CD14-positive monocyte (primary cell): ENCODE results near the gene IVD. TPM values are rescaled to one million over a fixed set of nuclear protein-coding genes. Genes with fewer than 3 reads are reported as not detected.
A peak's percentile ranks its signal among the peaks of the same experiment; 100 is the strongest.

ENCODE experiments used
- DNase-seq, 3 donors: peaks; one replicate each; pipeline ENCODE4 v3.0.0-alpha.2; 2011 to 2022
- H2AFZ ChIP-seq: 2 replicates; pipeline ENCODE4 v1.6.0; 2012; ENCODE audit warnings: mild to moderate bottlenecking, low read depth, low read length, inconsistent platforms; ENCODE audit not compliant: insufficient read depth, poor library complexity, severe bottlenecking
- H3K27ac ChIP-seq, 2 donors: 1 replicate in 1 of 2; 2 replicates in 1 of 2; pipeline ENCODE4 v1.5.1; 2012 to 2013; ENCODE audit warnings: low read length in 2 of 2, control low read depth in 1 of 2, inconsistent platforms in 1 of 2, low read depth in 1 of 2, mild to moderate bottlenecking in 1 of 2
- H3K27me3 ChIP-seq, 2 donors: one replicate each; pipeline versions ENCODE4 v1.6.0 to v1.6.1; 2011 to 2013; ENCODE audit warnings: low read length in 2 of 2; ENCODE audit not compliant: control insufficient read depth in 2 of 2, insufficient read depth in 2 of 2
- H3K36me3 ChIP-seq, 2 donors: replicated peaks in 1 of 2; 1 replicate in 1 of 2; 2 replicates in 1 of 2; pipeline versions ENCODE4 v1.5.1 to v1.6.1; 2012 to 2013; ENCODE audit warnings: low read length in 2 of 2, control low read depth in 1 of 2, inconsistent platforms in 1 of 2, mild to moderate bottlenecking in 1 of 2; ENCODE audit not compliant: insufficient read depth in 2 of 2, control insufficient read depth in 1 of 2
- H3K4me1 ChIP-seq, 2 donors: 1 replicate in 1 of 2; 2 replicates in 1 of 2; pipeline versions ENCODE4 v1.5.1 to v1.6.1; 2012 to 2013; ENCODE audit warnings: low read length in 2 of 2, control low read depth in 1 of 2, inconsistent platforms in 1 of 2, mild to moderate bottlenecking in 1 of 2, moderate library complexity in 1 of 2; ENCODE audit not compliant: insufficient read depth in 2 of 2, control insufficient read depth in 1 of 2
- H3K4me2 ChIP-seq: replicated peaks from 2 replicates; pipeline ENCODE3; 2012; ENCODE audit warnings: low read length, moderate library complexity, mild to moderate bottlenecking; ENCODE audit not compliant: poor library complexity, severe bottlenecking; ENCODE audit errors: extremely low read depth
- H3K4me3 ChIP-seq, 3 experiments: fragments of 200-600 bp in 1 of 3; sonication (generic) in 1 of 3; replicated peaks in 1 of 3; 1 replicate in 2 of 3; 2 replicates in 1 of 3; pipeline ENCODE4 v1.5.1; 2011 to 2013; ENCODE audit warnings: low read length in 3 of 3, mild to moderate bottlenecking in 3 of 3, control low read depth in 2 of 3, low read depth in 2 of 3, inconsistent platforms in 1 of 3, moderate library complexity in 1 of 3
- H3K79me2 ChIP-seq: 2 replicates; pipeline ENCODE4 v1.6.0; 2012; ENCODE audit warnings: mild to moderate bottlenecking, control low read depth, inconsistent platforms, low read length, moderate library complexity; ENCODE audit not compliant: insufficient read depth
- H3K9ac ChIP-seq: 2 replicates; pipeline ENCODE4 v1.6.0; 2017; ENCODE audit warnings: low read length, mild to moderate bottlenecking; ENCODE audit not compliant: insufficient read depth, poor library complexity, severe bottlenecking
- H3K9me3 ChIP-seq, 2 donors: replicated peaks in 1 of 2; 1 replicate in 1 of 2; 2 replicates in 1 of 2; pipeline versions ENCODE4 v1.5.1 to v1.6.1; 2012 to 2013; ENCODE audit warnings: low read length in 2 of 2, control low read depth in 1 of 2; ENCODE audit not compliant: control insufficient read depth in 1 of 2, insufficient read depth in 1 of 2
- H4K20me1 ChIP-seq: 2 replicates; pipeline ENCODE4 v1.6.0; 2012; ENCODE audit warnings: mild to moderate bottlenecking, low read length, control low read depth, moderate library complexity; ENCODE audit not compliant: insufficient read depth
- H3K27ac Mint-ChIP-seq, 7 donors: one replicate each; pipeline ENCODE4 v1.8.0; 2020; ENCODE audit warnings: mild to moderate bottlenecking in 7 of 7, mixed read lengths in 7 of 7, moderate library complexity in 6 of 7, inconsistent platforms in 2 of 7
- H3K27me3 Mint-ChIP-seq, 3 donors: one replicate each; pipeline ENCODE4 v1.8.0; 2021 to 2022; ENCODE audit warnings: low read depth in 3 of 3, mild to moderate bottlenecking in 3 of 3, mixed read lengths in 3 of 3, moderate library complexity in 3 of 3, inconsistent platforms in 1 of 3
- H3K36me3 Mint-ChIP-seq, 2 donors: one replicate each; pipeline ENCODE4 v1.8.0; 2020; ENCODE audit warnings: mixed read lengths in 2 of 2, inconsistent platforms in 1 of 2, mild to moderate bottlenecking in 1 of 2
- H3K4me1 Mint-ChIP-seq: one replicate; pipeline ENCODE4 v1.8.0; 2020; ENCODE audit warnings: mild to moderate bottlenecking, mixed read lengths
- H3K4me3 Mint-ChIP-seq, 2 donors: one replicate each; pipeline ENCODE4 v1.8.0; 2020; ENCODE audit warnings: mild to moderate bottlenecking in 2 of 2, mixed read lengths in 2 of 2, moderate library complexity in 1 of 2
- H3K9me3 Mint-ChIP-seq, 7 donors: one replicate each; pipeline ENCODE4 v1.8.0; 2020 to 2022; ENCODE audit warnings: mixed read lengths in 7 of 7, mild to moderate bottlenecking in 6 of 7, moderate library complexity in 6 of 7, inconsistent platforms in 2 of 7
- WGBS: methylation state at CpG from one replicate; pipeline ENCODE4 v1.1.5; 2013; ENCODE audit warnings: missing lambda C conversion rate; ENCODE audit not compliant: insufficient coverage; 5-methylcytosine and 5-hydroxymethylcytosine counted together
- intact Hi-C, 2 donors: fragments of 100-400 bp; cut with micrococcal nuclease; formaldehyde crosslinking; loops; one replicate each; pipeline versions ENCODE4 v1.15.0 to v1.15.1; 2023
- polyA plus RNA-seq, 3 donors: library from polyadenylated mRNA; depleted of rRNA in 1 of 3; unstranded in 2 of 3; stranded (reverse) in 1 of 3; fragments of 300-500 nt in 2 of 3; fragments of >200 nt in 1 of 3; fragmentation: Illumina TruSeq in 2 of 3; gene quantifications; 1 replicate in 2 of 3; 2 replicates in 1 of 3; pipeline ENCODE4 v1.2.3, GENCODE V29; 2012 to 2021
- TF ChIP-seq, protein P1 (sequence below): fragments of 200-600 bp; IDR thresholded peaks from one replicate; pipeline ENCODE4 v1.8.0; 2022; ENCODE audit warnings: antibody characterized with exemption, mild to moderate bottlenecking

The IVD gene
- polyA plus RNA-seq, 3 donors = 28.6 to 46.3 (median 31.3) TPM

DNA sequence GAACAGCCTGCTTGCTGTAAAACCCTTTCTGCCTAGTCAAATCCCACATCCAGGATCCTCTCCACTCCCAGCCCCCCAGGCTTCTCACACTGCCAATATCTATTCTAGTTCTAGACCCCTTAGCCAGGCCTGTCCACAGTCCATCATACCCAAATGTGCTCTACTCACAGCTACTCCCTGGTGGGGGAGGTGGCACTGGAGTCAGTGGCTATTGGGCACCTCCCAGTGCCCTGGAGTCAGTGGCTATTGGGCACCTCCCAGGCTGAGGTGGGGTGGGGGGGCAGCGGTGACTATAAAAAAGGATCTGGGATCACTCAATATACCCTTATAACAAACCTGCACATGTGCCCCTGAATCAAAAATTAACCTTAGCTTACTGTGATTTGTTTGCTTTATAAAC is 48.3 kb upstream of the IVD start:
- no peak for DNase-seq
- peak overlapping the region; percentile 95 for H3K4me2 ChIP-seq
- Mint-ChIP-seq H3K4me3 (peak overlapping the region; percentile 77 to 91), H3K27me3 (peaks cover 7 to 19% (median 16%) of the 10 kb centered on the region in 3 donors), H3K36me3 (peaks cover 15 to 17% of the 10 kb centered on the region in 2 donors), H3K9me3 (no peaks in the 10 kb centered on the region), H3K27ac (no peak overlapping the region), H3K4me1 (peaks cover 15% of the 10 kb centered on the region)
- H3K4me3 ChIP-seq = peak overlapping the region in 1 of 3 experiments; percentile 78
- no peak overlapping the region for H3K9ac ChIP-seq
- H3K27me3 ChIP-seq = peaks cover 0 to 10% of the 10 kb centered on the region in 2 donors
- TF ChIP-seq, protein P1, sequence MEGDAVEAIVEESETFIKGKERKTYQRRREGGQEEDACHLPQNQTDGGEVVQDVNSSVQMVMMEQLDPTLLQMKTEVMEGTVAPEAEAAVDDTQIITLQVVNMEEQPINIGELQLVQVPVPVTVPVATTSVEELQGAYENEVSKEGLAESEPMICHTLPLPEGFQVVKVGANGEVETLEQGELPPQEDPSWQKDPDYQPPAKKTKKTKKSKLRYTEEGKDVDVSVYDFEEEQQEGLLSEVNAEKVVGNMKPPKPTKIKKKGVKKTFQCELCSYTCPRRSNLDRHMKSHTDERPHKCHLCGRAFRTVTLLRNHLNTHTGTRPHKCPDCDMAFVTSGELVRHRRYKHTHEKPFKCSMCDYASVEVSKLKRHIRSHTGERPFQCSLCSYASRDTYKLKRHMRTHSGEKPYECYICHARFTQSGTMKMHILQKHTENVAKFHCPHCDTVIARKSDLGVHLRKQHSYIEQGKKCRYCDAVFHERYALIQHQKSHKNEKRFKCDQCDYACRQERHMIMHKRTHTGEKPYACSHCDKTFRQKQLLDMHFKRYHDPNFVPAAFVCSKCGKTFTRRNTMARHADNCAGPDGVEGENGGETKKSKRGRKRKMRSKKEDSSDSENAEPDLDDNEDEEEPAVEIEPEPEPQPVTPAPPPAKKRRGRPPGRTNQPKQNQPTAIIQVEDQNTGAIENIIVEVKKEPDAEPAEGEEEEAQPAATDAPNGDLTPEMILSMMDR = no peak
- peaks cover 11% of the 10 kb centered on the region for H4K20me1 ChIP-seq
- no peaks in the 10 kb centered on the region for H3K79me2 ChIP-seq
- no CpG with 5 or more reads among the region's 1 CpG for WGBS
- no peak overlapping the region for H3K27ac ChIP-seq
- peaks cover 14 to 19% of the 10 kb centered on the region in 2 donors for H3K4me1 ChIP-seq
- no peaks in the 10 kb centered on the region for H3K9me3 ChIP-seq
- H2AFZ ChIP-seq = no peak overlapping the region
- no peaks in the 10 kb centered on the region for H3K36me3 ChIP-seq
- intact Hi-C loops = no loop called here

DNA sequence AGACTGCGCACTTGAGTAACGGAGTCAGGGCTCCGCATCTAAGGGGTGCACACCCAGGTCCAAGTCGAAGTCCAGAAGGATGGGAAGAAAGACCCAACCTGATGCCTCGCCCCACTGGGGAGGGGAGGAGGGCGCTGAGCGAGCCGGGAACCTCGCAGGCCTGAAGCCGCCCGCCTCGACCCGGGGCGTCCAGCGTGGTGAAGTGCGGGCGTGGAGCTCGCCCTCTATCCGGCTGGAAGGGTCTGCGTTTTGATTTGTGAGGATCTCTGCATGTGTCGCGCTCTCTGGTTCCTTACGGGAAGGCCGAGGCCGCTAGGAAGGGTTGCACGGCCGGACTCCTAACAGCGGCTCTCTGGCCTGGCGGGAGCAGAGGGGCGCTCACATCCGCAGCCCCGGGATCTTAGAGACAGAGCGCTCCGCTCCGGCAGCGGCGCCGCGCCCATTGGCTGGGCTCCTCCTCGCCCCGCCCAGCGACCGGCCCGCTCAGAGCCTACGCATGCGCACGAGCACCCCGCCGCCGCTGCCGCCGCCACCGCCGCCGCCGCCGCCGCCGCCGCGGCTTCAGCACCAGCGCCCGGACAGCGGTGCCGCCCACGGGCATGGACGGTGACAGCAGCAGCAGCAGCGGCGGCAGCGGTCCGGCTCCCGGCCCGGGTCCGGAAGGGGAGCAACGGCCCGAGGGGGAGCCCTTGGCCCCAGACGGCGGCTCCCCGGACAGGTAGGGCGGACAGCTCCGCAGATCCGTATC is 47.7 kb upstream of the IVD start, which contains the start of gene DISP2:
Gene DISP2, plus strand, starts transcription at position 497 of the 748 bp plus-strand sequence. Its CDS starts 103 bp downstream, at position 600.
- H3K27me3 ChIP-seq = peaks cover 0 to 10% of the 10 kb centered on the region in 2 donors
- WGBS = under 1% methylated on average over 79 of the region's 82 CpGs
- H4K20me1 ChIP-seq = peaks cover 11% of the 10 kb centered on the region
- Mint-ChIP-seq H3K36me3 (peaks cover 20 to 23% of the 10 kb centered on the region in 2 donors), H3K4me3 (peak within 1 kb of the TSS; percentile 77 to 91), H3K9me3 (no peaks in the 10 kb centered on the region), H3K4me1 (peaks cover 15% of the 10 kb centered on the region), H3K27ac (no peak within 1 kb of the TSS), H3K27me3 (peaks cover 7 to 19% (median 16%) of the 10 kb centered on the region in 3 donors)
- peak within 1 kb of the TSS; percentile 37 to 78 (median 50) for H3K4me3 ChIP-seq
- H2AFZ ChIP-seq = peak within 1 kb of the TSS; percentile 88
- peaks cover 0 to 3% of the 10 kb centered on the region in 2 donors for H3K36me3 ChIP-seq
- peaks cover 14 to 19% of the 10 kb centered on the region in 2 donors for H3K4me1 ChIP-seq
- no peaks in the 10 kb centered on the region for H3K79me2 ChIP-seq
- intact Hi-C loops = no loop called here
- DNase-seq = peak; percentile 67 to 85 (median 84)
- H3K27ac ChIP-seq = no peak within 1 kb of the TSS
- peak within 1 kb of the TSS; percentile 95 for H3K4me2 ChIP-seq
- H3K9ac ChIP-seq = no peak within 1 kb of the TSS
- H3K9me3 ChIP-seq = no peaks in the 10 kb centered on the region
- TF ChIP-seq, protein P1 = no peak
